ENCODE measurements around the gene TAF6. TPM values are rescaled to one million over a fixed set of nuclear protein-coding genes. Genes with fewer than 3 reads are reported as not detected.

Gene TAF6
- total and polyA plus RNA-seq, 9 of the 15 experiments (the other 6 are each of a cell fraction or from before 2014, with no cell fraction given): 0.78 to 78.7 (median 21.3) TPM

- no peak for TF ChIP-seq DDX20 (tag; IDR thresholded peaks at IDR 0.05; ENCODE audit: low read depth)
- TF ChIP-seq BRCA1 (IDR thresholded peaks at IDR 0.05): no peak
- TF ChIP-seq BRCA1 (CRISPR knock-in tag; IDR thresholded peaks at IDR 0.05): no peak
- peak; percentile 61; the same call in 1 of the 2 replicates for TF ChIP-seq TRIM28 (IDR thresholded peaks at IDR 0.05)
- 0 out of 2 replicates have a peak, but pooled peaks have one; percentile 35 for TF ChIP-seq ELF4 (CRISPR knock-in tag; IDR thresholded peaks at IDR 0.05)
- peak; percentile 78 for TF ChIP-seq ZNF592 (IDR thresholded peaks at IDR 0.05)
- peak; percentile 34 for TF ChIP-seq PRPF4 (IDR thresholded peaks at IDR 0.05; ENCODE audit: insufficient read depth, low read depth, low read length, poor library complexity, severe bottlenecking)
- TF ChIP-seq GTF2A2 (tag; IDR thresholded peaks at IDR 0.05): no peak
- peak; percentile 78 for TF ChIP-seq ZNF431 (CRISPR knock-in tag; IDR thresholded peaks at IDR 0.05)
- no peak for TF ChIP-seq NR4A1 (CRISPR knock-in tag; IDR thresholded peaks at IDR 0.05)
- 0 out of 2 replicates have a peak, but pooled peaks have one; percentile 44 for TF ChIP-seq NR4A1 (tag; IDR thresholded peaks at IDR 0.05)
- peak; percentile 99 for TF ChIP-seq GABPB1 (CRISPR knock-in tag; IDR thresholded peaks at IDR 0.05)
- TF ChIP-seq POU5F1 (IDR thresholded peaks at IDR 0.05; ENCODE audit: borderline replicate concordance, low read depth, low read length, partially characterized antibody): peak; percentile 14
- TF ChIP-seq MITF (IDR thresholded peaks at IDR 0.05): peak; percentile 85
- TF ChIP-seq POLR2AphosphoS5 (IDR thresholded peaks at IDR 0.05; ENCODE audit: control insufficient read depth, insufficient read depth, low read depth, low read length): peak; percentile 85
- TF ChIP-seq BCL6 (CRISPR knock-in tag; IDR thresholded peaks at IDR 0.05): no peak
- TF ChIP-seq KAT2B (IDR thresholded peaks at IDR 0.05; ENCODE audit: low read depth, low read length): no peak
- no peak for TF ChIP-seq ELK1 (CRISPR knock-in tag; IDR thresholded peaks at IDR 0.05)
- peak; percentile 48 to 57; a peak in 3 of 4 replicates for TF ChIP-seq SIX5 (IDR thresholded peaks at IDR 0.05; ENCODE audit: borderline replicate concordance in 1 of 2, insufficient read depth in 1 of 2, low read depth in 1 of 2, low read length in 2 of 2)
- peak; percentile 53 for TF ChIP-seq FUS (optimal IDR thresholded peaks at IDR 0.05; ENCODE audit: low read depth, low read length)
- TF ChIP-seq ZNF165 (CRISPR knock-in tag; IDR thresholded peaks at IDR 0.05; ENCODE audit: borderline replicate concordance): 0 out of 2 replicates have a peak, but pooled peaks have one; percentile 62
Observed at GRCh38 chr7:100081535-100082102, 37.5 kb downstream of the TAF6 start, which contains the start of gene ZNF3 (continued).

Data from K562 (cell line).